B cell (primary cell): Measurements from ENCODE around the gene MED27.

ENCODE experiments used
- EZH2 ChIP-seq: IDR thresholded peaks from 2 replicates; pipeline ENCODE4 v1.6.1; 2012; ENCODE audit warnings: borderline replicate concordance, low read depth, mild to moderate bottlenecking, moderate library complexity, low read length; ENCODE audit not compliant: insufficient read depth, poor library complexity, severe bottlenecking
- TF ChIP-seq, protein P1 (sequence below): fragments of 200-600 bp; IDR thresholded peaks from one replicate; pipeline ENCODE4 v1.8.0; 2022; ENCODE audit warnings: antibody characterized with exemption, mild to moderate bottlenecking

DNA sequence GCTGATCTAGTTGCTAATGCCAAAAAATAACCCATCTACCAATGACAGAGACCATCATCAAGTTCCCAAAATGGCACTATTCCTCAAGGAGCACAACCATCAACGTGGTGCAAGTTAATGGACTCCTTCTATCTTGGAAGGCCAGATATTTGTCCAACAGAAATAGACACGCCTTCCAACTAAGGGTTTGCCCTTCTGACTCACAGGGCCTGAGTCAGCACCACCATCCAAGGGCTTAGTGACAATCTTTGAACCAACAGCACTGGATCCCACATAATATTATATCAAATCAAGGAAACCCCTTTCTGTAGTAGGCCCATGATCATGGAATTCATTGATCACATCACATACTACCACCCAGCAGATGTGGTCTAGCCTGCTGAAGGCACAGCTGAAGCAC is 84.3 kb downstream of the MED27 start:
- TF ChIP-seq, protein P1, sequence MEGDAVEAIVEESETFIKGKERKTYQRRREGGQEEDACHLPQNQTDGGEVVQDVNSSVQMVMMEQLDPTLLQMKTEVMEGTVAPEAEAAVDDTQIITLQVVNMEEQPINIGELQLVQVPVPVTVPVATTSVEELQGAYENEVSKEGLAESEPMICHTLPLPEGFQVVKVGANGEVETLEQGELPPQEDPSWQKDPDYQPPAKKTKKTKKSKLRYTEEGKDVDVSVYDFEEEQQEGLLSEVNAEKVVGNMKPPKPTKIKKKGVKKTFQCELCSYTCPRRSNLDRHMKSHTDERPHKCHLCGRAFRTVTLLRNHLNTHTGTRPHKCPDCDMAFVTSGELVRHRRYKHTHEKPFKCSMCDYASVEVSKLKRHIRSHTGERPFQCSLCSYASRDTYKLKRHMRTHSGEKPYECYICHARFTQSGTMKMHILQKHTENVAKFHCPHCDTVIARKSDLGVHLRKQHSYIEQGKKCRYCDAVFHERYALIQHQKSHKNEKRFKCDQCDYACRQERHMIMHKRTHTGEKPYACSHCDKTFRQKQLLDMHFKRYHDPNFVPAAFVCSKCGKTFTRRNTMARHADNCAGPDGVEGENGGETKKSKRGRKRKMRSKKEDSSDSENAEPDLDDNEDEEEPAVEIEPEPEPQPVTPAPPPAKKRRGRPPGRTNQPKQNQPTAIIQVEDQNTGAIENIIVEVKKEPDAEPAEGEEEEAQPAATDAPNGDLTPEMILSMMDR = no peak
- no peak for TF ChIP-seq EZH2
